NCI-H526 treated with DMSO at 0.1 percent for 48 hours (cell line): Measurements from ENCODE around the gene TUBA3E.
"Not testable (repeated sequence)": the region's sequence is repeated elsewhere in the genome, so short reads cannot be mapped to it uniquely, and the experiment has no call there.

Source experiments
- DNase-seq: peaks from one replicate; lab custom pipeline; 2025; lab: John Stamatoyannopoulos, UW

The TUBA3E gene

DNA sequence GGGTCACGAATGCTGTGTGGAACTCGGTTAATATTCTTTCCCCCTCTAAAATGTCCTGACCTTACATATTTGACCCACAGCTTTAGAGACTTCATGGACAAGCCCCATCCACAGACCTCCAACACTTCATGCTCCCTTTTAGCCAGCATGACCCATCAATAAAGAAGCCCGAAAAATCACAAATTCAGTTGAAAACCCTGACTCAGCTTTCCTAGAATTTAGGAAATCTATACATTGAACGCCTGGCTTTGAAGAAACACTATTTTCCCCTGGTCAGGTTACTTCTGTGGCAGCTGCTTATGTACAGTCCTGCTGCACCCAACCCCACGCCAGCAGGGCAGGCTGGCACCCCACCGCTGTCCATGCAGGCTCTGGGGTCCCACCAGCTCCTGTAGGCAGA lies 6.9 kb downstream of the TUBA3E start:
- DNase-seq, result not testable (repeated sequence)

DNA sequence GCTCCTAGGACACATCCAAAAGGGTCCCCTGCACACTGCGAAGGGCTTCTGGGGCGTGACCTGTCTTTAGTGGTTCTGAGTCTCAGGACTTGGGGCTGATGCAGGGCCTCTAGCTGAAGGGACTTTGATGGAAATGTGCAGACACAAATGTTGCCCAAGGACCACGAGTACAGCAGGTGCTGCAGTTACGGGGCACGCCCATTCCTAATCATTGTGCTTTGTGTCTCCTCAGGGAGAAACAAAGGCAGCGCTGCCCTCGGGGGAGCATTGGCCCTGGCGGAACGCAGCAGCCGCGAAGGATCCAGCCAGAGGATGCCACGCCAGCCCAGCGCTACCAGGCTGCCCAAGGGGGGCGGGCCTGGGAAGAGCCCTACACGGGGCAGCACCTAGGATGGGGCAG lies 8.0 kb downstream of the TUBA3E start:
- no peak for DNase-seq

DNA sequence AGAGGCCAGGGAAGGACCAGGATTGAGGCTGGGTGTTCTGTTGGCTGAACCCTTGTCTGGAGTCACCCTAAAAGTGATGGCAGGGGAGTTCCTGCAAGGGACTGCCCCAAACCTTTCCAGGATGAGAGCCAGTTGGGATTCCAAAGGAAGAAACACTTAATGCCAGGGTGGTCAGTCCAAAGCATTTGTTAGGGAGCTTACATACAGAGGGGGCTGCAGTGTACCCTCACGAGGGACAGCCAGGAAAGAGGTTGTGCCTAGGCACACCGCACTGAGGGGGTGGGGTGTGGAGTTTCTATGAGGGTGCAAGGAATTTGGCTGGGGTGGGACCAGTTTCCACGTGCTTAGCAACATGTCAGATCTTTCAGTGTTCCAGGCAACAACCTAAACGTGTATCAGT lies 9.3 kb downstream of the TUBA3E start:
- not testable (repeated sequence) for DNase-seq

DNA sequence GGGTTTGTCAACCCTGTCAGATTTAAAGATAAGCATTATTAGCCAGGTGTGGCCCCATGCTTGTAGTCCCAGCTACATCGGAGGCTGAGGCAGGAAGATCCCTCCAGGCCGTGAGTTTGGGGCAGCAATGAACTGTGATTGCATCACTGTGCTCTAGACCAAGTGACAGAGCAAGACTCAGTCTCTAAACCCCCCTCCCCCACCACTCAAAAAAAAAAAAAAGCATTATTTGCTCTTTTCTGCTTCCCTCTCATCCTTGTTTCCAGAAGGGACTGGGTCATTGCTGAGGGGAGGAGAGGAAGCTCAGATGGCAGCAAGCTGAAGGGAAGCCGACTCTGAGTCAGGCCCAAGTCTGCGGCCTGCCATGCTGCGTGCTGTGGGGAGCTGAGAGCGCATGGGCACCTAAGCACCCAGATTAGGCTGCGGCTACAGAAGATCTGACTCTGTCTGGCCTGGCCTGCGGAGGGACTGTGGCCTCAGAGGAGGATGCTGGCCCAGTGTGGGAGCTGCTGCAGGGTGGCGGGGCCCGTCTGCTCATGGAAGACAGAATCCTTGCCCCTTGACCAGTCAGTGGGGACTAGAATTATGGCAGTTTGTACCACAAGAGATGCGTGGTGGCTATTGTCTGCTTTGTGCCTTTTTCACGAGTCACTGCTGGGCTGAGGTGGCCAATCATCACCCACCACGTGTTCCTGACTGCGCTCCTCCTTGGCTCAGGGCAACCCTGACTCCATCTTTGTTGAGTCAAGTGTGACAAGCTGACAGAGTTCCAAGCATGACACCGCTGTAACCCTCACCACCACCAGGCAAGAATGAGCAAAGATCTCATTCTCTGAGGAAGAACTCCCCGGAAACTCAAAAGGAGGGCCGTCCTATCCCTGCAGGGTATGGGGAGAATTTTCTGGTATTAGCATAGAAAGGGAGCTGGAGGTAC lies 10.1 kb downstream of the TUBA3E start:
- not testable (repeated sequence) for DNase-seq

DNA sequence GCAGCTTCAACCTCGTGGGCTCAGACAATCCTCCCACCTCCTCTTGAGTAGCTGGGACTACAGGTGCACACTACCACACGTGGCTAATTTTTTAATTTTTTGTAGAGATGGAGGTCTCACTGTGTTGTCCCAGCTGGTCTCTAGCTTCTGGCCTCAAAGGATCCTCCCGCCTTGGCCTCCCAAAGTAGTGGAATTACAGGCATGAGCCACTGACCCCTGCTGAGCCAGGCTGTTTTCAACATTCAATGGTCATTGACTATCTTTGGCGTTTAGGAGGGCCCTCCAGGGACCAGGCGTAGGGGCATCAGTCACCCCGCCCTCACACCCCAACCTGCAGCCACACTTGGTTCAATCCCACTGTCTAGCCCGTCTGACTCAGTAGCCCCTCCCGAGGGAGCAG lies 11.0 kb downstream of the TUBA3E start:
- no peak for DNase-seq

DNA sequence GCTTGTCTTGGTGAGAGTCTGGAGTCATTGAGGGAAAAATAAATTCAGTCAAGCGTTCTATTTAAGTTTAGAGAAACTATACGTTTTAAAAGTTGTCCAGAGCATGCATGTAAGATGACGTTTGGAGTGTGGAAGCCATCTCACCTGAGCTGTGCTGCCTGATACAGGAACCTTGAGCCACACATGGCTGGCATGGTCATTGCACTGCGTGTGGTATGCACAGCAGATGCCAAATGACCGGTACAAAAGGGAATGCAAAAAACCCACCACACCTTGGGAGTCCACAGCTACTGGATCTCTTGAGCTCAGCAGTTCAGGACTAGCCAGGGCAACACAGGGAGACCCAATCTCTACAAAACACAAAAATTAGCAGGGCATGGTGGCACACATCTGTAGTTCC lies 11.8 kb downstream of the TUBA3E start:
- no peak for DNase-seq

DNA sequence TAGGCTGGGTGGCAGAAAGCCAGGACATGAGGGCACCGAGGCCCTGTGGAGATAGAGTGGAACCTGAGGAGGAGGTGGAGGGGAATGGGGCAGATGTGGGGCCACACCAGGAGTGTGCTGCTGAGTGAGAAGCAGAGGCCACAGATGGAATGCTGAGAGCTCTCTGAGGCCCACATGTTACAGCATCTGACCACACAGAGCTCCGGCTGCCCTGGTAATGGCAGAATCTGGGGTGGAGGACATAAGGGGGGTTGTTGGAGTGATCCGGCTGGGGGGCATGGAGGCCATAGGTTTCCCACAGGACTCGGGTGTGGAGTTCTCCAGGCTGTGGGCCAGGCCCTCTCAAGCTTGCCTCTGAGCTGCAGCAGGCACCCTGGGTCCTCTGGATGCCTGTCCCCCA lies 12.3 kb downstream of the TUBA3E start:
- DNase-seq, result no peak

DNA sequence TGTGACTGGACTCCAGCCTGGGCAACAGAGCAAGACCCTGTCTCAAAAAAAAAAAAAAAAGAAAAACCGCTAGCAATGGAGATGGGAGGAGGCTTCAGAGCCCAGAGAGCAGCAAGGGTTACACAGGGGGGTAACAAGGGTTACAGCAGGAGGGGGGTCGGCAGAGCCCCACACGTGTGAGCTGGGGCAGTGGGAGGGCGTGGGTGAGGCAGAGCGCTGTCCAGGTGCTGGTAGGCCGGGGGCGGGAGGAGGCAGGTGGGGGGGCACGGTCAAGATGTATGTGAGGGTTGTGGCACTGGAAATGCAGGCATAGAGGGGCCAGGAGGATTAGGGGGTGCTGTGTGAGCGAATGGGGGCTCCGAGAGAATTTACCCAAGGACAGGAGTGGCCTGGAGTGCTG lies 12.8 kb downstream of the TUBA3E start:
- no peak for DNase-seq

DNA sequence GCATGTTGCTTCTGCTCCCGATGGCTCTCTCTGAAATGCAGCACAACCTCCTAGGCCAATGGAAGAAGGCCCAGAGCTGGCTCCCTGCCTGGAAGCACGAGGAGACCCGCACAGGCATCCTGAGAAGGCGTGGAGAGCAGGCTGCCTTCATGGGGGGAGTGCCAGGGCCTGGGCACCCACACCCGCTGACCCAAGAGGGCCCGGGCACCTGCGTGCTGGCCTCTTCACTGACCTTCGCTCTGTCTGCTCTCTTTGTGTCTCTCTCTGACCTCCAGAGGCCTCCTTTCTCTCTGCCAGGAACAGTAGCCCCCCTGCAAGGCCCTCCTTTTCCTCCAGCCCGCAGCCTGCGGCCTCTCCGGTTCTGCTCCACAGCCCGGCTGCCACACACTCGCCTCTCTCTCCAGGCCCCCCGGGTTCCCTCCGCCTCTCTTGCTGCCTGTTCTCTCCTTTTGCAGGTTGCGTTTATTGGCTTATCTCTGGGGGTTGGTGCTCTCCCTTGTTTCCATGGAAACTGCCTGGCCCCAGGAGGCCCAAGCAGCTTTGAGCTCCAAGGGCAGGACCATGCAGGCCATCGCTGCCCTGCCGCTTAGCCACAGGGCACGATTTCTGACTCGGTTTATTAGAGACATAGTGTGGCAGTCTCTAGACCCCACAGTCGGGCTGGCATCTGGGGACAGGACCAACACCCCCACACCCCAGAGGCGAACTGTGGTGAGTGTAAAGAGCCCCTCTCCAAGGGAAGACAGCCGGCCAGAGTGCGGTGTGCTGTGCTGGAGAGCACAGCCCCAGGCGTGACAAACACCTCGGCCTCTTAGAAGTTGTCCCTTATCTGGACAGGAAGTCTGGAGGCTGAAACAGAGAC lies 14.5 kb downstream of the TUBA3E start:
- DNase-seq, result no peak

DNA sequence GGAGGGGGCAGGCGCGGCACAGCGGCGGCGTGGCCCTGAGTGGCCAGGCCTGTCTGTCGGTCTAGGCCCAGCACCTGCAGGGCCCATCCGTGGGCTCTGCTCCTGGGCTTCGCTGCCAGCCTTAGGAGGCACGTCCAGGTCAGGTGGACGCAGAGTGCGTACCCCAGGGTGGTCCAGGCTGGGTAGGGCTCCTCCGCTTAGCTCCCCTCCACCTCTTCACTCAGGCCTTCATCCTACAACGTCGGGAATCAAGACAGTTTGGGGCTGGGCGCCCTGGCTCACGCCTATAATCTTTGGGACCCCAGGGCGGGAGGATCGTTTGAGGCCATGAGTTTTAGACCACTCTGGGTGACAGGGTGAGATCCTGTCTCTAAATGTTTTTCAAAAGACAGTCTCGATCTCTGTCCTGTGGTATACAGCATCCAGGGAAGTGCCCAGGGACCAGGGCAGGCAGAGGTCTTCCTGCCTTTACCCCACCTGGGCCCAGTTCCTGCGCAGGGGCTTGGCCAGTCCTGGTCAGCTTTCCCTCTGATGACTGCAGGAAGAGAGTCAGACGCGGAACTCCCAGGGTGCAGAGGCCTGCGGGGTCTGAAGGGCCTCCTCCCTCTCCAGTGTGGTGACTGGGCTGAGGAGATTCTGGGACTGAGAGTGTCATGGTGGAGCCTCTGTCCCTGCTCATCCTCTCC lies 15.3 kb downstream of the TUBA3E start:
- DNase-seq, result not testable (repeated sequence)

DNA sequence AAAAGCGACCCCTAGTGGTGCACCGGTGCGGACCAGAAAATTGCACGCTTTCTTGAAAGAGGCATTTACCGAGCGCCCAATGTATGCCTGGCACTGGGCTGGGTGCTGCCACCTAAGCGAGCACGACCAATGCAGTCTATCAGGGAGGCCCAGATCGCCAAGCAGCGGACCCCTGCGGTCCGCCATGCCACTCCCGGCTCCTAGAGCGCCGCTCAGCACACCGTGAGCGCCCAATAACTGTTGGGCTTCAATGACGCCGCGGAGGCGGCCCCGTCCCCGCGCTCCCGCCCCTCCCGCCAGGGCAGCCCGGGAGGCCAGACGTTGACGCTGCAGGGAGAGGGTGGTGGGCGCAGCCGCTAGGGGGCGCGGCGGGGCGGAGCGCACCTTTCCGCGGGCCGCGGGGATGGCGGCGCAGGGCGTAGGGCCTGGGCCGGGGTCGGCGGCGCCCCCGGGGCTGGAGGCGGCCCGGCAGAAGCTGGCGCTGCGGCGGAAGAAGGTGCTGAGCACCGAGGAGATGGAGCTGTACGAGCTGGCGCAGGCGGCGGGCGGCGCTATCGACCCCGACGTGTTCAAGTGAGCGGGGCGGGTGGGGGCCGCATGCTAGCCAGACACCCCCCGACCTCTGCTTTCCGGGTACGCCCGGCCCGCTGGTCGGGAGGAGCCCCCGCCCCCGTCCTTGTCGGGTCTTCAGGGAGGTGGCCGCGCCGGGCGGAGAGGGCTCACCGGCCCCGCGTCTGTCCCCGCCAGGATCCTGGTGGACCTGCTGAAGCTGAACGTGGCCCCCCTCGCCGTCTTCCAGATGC lies 16.2 kb downstream of the TUBA3E start, which contains the start of gene MZT2B:
Gene MZT2B (plus strand): TSS at position 383 of the 803 bp plus-strand sequence. CDS start 21 bp downstream, at position 404.
- peak; percentile 84 for DNase-seq

DNA sequence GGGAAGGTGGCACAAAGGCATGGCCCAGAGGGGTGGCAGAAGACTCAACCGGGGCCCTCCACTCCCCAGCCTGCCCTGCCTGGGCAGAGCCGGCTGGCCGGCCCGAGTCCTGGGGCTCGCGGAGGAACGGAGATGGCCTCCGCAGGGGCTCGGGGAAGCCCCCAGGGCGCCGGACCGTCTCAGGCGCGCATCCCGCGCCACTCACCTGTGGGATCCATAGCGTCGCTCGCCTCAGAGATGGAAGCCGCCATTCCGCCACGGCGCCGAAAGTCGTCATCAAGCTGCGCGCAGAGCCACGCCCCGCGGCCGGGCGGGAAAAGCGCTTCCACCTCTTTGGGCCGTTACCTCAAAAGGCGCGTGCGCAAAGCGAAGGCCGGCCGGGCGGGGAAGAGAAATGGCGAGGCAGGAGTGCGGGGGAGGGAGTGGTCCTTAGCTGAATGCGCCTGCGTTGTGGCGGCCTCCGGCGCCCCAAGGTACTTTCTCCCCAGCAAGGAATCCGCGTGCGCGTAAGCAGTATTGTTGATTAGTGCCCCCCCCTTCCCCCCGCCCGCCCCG lies 16.8 kb downstream of the TUBA3E start, which contains the start of gene SMPD4:
Gene SMPD4 (minus strand): TSS at position 278 of the 555 bp plus-strand sequence. CDS start 5,010 bp downstream, outside the sequence.
- peak; percentile 85 for DNase-seq

DNA sequence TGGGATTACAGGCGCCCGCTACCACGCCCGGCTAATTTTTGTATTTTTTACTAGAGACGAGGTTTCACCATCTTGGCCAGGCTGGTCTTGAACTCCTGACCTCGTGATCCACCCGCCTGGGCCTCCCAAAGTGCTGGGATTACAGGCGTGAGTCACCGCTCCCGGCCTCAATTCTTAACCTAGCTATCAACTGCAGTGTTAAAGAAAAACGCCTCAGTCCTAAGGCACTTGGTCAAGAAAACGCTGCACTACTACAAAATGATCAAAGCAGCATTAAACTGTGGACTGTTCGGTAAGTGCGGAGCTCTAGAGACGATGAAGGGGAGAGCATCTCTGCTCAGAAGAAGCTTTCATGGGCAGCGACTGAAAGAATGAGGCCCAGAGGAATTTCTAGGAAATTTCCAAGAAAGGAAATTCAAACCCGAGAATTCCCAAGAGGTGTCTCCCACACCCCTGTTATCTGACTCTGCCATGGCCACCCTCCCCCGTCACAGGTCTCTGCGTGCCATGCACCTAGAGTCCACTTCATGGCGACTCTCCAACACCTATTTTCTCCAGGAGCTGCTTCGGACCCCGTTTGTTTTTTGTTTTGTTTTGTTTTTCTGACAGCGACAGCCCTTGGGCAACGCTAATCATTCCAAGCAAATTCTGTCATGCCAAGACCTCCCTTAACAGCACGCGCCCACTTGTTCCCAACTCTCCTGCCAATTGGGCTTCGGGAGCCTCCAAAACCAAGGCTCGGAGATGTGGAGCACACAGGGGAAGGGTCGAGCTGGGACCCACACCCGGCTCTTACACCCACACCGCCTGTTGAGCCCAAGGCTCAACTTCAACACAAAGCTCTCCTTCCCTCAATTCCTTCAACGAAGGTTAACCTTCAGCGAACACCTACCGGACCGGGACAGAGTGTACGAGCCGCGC lies 17.6 kb downstream of the TUBA3E start:
- not testable (repeated sequence) for DNase-seq

DNA sequence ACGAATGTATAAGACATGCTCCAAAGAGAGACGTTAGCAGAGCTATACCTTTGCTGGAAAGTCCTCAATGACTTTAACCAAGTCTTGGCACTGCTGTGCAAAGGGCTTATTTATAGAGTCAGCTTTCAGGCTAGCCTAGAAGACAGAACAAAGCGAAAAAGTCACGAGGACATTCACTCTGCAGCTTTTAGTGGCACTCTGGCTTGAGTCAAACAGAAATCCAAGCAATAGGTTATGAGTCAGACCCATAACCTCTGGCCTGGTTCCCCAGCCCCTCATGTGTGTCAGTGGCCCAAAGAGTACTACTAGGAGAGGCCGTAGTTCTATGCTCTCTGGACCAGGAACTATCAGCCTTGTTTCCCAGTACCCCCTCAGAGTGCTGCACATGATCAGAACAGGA lies 23.4 kb downstream of the TUBA3E start:
- DNase-seq, result not testable (repeated sequence)

DNA sequence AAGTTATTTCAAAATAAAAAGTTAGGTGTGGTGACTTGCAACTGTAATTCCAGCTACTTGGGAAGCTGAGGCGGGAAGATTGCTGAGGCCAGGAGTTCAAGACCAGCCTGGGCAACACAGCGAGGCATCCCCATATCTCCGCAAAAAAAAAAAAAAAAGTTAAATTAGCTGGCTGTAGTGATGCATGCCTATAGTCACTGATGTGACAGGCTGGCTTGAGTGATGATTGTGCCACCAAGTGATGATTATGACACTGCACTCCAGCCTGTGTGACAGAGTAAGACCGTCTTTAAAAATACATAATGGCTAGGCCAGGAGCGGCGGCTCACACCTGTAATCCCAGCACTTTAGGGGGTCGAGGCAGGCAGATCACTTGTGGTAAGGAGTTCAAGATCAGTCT lies 28.3 kb downstream of the TUBA3E start:
- DNase-seq, result no peak

DNA sequence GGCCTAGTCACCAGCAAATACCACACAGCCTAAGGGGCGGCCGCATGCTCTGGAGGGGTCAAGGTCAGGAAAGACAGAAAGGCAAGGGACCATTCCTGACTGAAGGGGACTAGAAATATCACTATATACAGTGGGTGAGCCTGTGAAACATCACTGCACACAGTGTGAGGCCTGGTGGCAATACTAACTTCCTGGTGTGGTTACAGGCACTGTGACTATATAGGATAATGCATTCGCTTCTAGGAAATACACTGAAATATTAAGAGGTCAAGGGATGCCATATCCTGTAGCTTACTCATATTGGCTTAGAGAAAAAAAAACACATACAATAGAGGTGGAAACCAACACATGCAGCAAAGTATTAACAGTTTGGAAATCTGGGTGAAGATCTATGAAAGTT lies 29.1 kb downstream of the TUBA3E start:
- DNase-seq, result not testable (repeated sequence)

DNA sequence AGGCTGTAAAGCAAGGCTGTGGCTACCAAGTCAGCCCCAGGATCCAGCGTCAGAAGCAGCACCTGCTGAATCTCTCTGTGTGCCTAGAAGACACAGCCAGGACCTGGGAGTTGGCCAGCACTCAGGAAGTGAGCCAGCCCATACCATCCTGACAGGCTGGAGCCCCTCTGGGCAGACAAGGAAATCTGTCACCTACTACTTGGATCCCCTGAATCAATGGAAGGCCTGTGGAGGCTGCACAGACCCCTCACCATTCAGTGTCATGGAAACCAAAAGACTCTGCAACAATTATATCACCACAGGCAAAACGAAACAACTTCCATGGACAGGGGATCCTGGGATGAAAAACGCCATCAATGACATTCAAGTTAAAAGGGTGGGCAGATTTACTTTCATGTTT lies 31.6 kb downstream of the TUBA3E start:
- DNase-seq, result not testable (repeated sequence)

DNA sequence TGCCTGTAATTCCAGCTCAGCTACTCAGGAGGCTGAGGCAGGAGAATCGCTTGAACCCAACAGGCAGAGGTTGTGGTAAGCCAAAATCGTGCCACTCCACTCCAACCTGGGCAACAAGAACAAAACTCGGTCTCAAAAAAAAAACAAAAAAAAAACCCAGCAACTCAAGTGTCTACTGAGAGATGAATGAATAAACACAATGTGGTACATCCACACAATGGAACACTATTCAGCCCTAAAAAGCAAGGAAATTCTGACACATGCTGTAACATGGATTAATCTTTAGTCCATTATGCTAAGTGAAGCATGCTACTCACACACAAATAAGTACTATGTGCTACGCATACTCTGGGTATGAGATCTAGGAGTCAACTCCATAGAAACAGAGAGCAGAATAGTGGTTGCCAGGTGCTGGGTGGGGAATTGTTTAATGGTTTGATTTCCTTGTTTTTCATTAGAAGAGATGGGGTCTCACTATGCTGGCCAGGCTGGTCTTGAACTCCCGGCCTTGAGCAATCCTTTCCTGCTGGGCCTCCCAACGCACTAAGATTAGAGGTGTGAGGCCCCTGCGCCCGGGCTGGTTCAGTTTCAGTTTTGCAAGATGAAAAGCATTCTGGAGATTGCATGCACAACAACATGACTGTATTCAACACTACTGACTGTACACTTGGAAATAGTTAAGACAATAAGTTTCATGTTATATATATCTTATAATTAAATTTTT lies 32.8 kb downstream of the TUBA3E start:
- DNase-seq, result no peak

DNA sequence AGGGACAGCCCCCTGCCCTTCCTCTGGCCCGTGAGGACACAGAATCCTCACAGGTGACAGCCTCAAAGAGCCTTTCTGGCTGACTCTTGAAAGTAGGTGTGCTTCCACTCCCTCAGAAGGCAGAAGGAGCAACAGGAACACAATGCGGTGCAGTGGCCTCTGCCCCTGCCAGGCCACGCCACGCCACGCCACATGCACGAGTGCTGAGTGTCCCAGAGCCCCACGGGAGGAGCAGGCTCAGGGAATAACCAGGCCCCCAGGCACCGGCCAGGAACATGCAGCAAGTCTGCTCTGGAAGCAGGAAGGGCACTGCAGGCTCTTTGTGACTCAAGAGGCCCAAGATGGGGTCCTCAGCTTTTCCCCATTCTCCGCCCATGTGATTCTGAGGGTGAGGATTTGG lies 35.3 kb downstream of the TUBA3E start:
- DNase-seq, result no peak
